Effector memory CD8-positive, alpha-beta T cell (primary cell): ENCODE results near the gene TUFM.

ENCODE experiments used
- ATAC-seq: fragments of 150-1000 bp; cut with Tn5 transposase; replicated peaks from 2 replicates; pipeline ENCODE4 v1.10.0; 2021; ENCODE audit warnings: mild to moderate bottlenecking, moderate library complexity
- DNase-seq, 3 experiments: peaks; one replicate each; pipeline ENCODE4 v3.0.0; 2021
- H3K27ac Mint-ChIP-seq, 2 donors: one replicate each; pipeline ENCODE4 v1.8.0; 2022; ENCODE audit warnings: mild to moderate bottlenecking in 2 of 2, mixed read lengths in 2 of 2, moderate library complexity in 2 of 2
- H3K27me3 Mint-ChIP-seq, 2 donors: one replicate each; pipeline ENCODE4 v1.8.0; 2022; ENCODE audit warnings: mixed read lengths in 2 of 2
- H3K36me3 Mint-ChIP-seq: one replicate; pipeline ENCODE4 v1.8.0; 2022; ENCODE audit warnings: mild to moderate bottlenecking, moderate library complexity, mixed read lengths; ENCODE audit not compliant: insufficient read depth
- H3K4me1 Mint-ChIP-seq, 2 donors: one replicate each; pipeline ENCODE4 v1.8.0; 2022; ENCODE audit warnings: low read depth in 2 of 2, mixed read lengths in 2 of 2
- H3K4me3 Mint-ChIP-seq, 2 donors: one replicate each; pipeline ENCODE4 v1.8.0; 2022; ENCODE audit warnings: mild to moderate bottlenecking in 2 of 2, mixed read lengths in 2 of 2, moderate library complexity in 2 of 2
- H3K9me3 Mint-ChIP-seq, 2 donors: one replicate each; pipeline ENCODE4 v1.8.0; 2022; ENCODE audit warnings: mixed read lengths in 2 of 2

TUFM gene

GRCh38 chr16:28842696-28843095, 3.5 kb downstream of the TUFM start:
- no peak for DNase-seq
- ATAC-seq, result no peak
- Mint-ChIP-seq H3K9me3 (no peaks in the 10 kb centered on the region), H3K4me1 (peaks cover 28 to 30% of the 10 kb centered on the region in 2 donors), H3K27ac (no peak overlapping the region), H3K36me3 (peaks cover 45% of the 10 kb centered on the region), H3K4me3 (no peak overlapping the region), H3K27me3 (no peaks in the 10 kb centered on the region)

GRCh38 chr16:28839899-28840298, 6.2 kb downstream of the TUFM start:
- Mint-ChIP-seq H3K9me3 (no peaks in the 10 kb centered on the region), H3K36me3 (peaks cover 62% of the 10 kb centered on the region), H3K27me3 (no peaks in the 10 kb centered on the region), H3K27ac (no peak overlapping the region), H3K4me3 (peak overlapping the region in 1 of 2 donors; percentile 27), H3K4me1 (peaks cover 7 to 8% of the 10 kb centered on the region in 2 donors)
- DNase-seq (no peak), ATAC-seq (no peak)

DNA sequence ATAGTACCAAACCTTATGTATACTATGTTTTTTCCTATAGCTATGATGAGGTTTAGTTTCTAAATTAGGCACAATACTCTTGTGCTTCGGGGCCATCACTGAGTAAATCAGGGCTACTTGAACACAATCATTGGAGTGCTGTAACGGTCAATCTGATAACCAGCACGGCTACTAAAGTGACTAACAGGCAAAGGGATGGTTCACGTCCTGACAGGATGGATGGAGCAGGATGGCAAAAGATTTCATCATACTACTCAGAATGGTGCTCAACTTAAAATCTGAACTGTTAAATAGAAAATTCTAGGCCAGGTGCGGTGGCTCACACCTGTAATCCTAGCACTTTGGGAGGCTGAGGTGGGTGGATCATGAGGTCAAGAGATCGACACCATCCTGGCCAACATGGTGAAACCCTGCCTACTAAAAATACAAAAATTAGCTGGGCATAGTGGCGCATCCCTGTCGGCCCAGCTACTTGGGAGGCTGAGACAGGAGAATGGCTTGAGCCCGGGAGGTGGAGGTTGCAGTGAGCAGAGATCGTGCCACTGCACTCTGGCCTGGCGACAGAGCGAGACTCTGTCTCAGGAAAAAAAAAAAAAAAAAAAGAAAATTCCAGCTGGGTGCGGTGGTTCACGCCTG, 7.0 kb downstream of the TUFM start:
- peak overlapping the region; percentile 46 to 54 for H3K27ac Mint-ChIP-seq
- no peaks in the 10 kb centered on the region for H3K27me3 Mint-ChIP-seq
- ATAC-seq, result no peak
- H3K4me1 Mint-ChIP-seq, result peaks cover under 1 to 4% of the 10 kb centered on the region in 2 donors
- no peak overlapping the region for H3K4me3 Mint-ChIP-seq
- H3K36me3 Mint-ChIP-seq, result peaks cover 66% of the 10 kb centered on the region
- H3K9me3 Mint-ChIP-seq, result no peaks in the 10 kb centered on the region
- no peak for DNase-seq

DNA sequence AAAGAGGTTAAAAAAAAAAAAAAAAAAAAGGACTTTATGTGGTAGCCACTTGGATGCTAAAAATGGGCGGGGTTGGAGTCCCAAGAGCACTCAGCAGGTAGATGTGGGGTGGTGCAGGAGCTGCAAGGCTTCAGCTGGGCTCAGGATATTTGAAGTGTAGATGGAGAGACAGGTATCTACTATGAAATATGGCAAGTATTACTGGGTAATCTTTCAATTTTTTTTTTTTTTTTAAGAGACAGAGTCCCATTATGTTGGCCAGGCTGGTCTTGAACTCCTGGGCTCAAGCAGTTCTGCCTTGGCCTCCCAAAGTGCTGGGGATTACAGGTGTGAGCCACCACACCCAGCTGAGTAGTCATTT, 7.6 kb downstream of the TUFM start:
- H3K36me3 Mint-ChIP-seq, result peaks cover 72% of the 10 kb centered on the region
- peaks cover 0 to 4% of the 10 kb centered on the region in 2 donors for H3K4me1 Mint-ChIP-seq
- ATAC-seq (peak; percentile 24), DNase-seq (no peak)
- no peak overlapping the region for H3K4me3 Mint-ChIP-seq
- H3K9me3 Mint-ChIP-seq, result no peaks in the 10 kb centered on the region
- H3K27me3 Mint-ChIP-seq, result no peaks in the 10 kb centered on the region
- H3K27ac Mint-ChIP-seq, result peak overlapping the region in 1 of 2 donors; percentile 54

DNA sequence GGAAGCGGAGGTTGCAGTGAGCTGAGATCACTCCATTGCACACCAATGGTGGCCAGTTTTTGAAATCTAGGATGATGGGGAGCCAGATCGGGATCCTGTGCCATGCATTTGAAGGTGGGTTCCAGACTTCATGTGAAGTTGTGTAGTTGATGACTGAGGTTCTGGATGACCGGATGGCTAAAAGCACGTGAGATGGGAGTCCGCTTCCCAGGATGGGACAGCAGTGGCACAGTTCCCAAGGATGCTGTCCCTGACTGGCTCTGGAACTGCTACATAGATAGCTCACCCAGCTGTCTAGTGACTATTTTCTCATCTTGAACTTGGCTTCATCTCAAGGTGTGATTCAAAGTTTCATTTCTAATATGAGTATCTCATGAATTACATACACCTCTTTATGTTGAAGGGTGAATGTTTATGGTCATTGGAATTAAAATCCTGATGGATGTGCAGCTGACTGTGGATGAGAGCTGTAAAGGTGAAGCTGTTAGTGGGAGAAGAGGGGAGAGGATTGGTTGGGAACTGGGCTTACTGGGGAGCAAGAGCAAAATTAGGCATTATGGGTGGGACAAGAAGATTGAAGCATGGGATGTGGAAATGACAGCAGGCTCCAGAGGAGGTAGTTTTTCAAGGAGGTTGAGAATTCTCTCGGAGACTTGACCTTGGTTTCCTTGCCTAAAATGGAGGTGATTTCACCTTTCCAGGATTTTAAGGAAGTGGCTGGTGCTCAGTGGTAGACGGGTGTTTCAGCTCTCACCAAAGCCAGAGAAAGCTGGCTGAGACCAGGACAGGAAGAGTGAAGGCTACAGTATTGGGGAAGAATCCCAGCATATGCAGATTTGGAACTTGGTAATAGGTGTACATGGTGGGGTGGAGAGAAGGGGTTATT, 8.2 kb downstream of the TUFM start:
- Mint-ChIP-seq H3K27ac (peak overlapping the region in 1 of 2 donors; percentile 54), H3K9me3 (no peaks in the 10 kb centered on the region), H3K4me3 (no peak overlapping the region), H3K27me3 (no peaks in the 10 kb centered on the region), H3K4me1 (peaks cover under 1 to 2% of the 10 kb centered on the region in 2 donors), H3K36me3 (peaks cover 76% of the 10 kb centered on the region)
- no peak for DNase-seq
- ATAC-seq, result no peak

DNA sequence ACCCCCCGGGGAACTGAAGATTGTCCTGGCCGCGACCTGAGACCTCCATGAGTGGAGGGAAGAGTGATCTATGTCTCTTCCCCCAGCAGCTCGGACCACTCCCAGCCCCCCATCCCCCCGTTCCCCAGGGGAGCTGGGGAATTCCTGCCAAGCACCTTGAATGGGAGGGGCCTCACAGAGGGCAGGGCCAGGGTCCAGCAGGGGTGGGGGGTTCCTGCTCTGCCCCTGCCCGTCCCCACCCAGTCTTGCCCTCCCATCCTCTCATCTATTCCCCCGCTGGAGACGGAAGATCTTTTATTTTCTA, 9.4 kb downstream of the TUFM start:
- peak overlapping the region; percentile 31 to 88 for H3K27ac Mint-ChIP-seq
- no peak for ATAC-seq

GRCh38 chr16:28835864-28836760, 10.0 kb downstream of the TUFM start:
- peak overlapping the region; percentile 31 to 88 for H3K27ac Mint-ChIP-seq
- peaks cover 83% of the 10 kb centered on the region for H3K36me3 Mint-ChIP-seq
- no peak for ATAC-seq

More for the DNA sequence above, 9.4 kb downstream of the TUFM start:
- Mint-ChIP-seq H3K36me3 (peaks cover 83% of the 10 kb centered on the region), H3K27me3 (no peaks in the 10 kb centered on the region), H3K4me1 (peaks cover 2 to 5% of the 10 kb centered on the region in 2 donors), H3K4me3 (no peak overlapping the region), H3K9me3 (no peaks in the 10 kb centered on the region)
- DNase-seq, result no peak

DNA sequence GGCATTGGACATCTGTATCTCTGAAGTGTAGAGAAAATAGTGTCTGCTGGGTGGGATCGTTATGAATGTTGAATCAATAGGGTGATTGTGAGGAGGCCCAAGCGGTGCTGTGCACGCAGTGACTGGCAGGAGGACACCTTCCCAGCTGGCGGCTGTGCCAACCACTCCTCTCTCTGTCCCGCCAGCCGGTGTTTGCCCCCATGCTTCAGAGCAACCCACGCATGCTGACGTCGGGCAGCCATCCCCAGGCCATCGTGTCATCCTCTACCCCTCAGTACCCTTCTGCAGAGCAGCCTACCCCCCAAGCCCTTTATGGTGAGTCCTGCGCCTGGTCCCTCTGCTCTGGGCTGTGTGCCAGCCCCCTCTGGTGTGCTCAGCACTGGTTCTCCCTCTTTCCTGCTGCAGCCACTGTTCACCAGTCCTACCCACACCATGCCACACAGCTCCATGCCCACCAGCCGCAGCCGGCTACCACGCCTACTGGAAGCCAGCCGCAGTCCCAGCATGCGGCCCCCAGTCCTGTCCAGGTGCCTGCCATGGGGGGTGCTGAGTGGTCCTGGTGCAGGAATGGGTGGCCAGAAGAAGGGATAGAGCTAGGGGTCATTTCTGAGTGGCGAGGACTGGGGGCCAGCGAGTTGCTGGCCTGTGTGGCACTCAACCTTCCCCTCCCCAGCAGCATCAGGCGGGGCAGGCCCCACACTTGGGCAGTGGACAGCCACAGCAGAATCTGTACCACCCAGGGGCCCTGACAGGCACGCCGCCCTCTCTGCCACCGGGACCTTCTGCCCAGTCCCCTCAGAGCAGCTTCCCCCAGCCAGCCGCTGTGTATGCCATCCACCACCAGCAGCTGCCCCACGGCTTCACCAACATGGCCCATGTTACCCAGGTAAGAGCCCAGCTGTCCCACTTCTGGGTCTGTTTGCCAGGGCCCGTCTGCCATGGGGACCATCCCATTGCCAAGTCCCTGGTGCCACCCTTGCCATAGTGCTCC, 11.0 kb downstream of the TUFM start:
- ATAC-seq, result no peak
- H3K9me3 Mint-ChIP-seq, result no peaks in the 10 kb centered on the region
- DNase-seq, result no peak
- H3K4me3 Mint-ChIP-seq, result no peak overlapping the region
- no peaks in the 10 kb centered on the region for H3K27me3 Mint-ChIP-seq
- H3K27ac Mint-ChIP-seq, result peak overlapping the region; percentile 42 to 88
- peaks cover 2 to 9% of the 10 kb centered on the region in 2 donors for H3K4me1 Mint-ChIP-seq
- H3K36me3 Mint-ChIP-seq, result peaks cover 87% of the 10 kb centered on the region

More at GRCh38 chr16:28835864-28836760, 10.0 kb downstream of the TUFM start:
- no peaks in the 10 kb centered on the region for H3K9me3 Mint-ChIP-seq
- peaks cover 2 to 6% of the 10 kb centered on the region in 2 donors for H3K4me1 Mint-ChIP-seq
- no peaks in the 10 kb centered on the region for H3K27me3 Mint-ChIP-seq
- DNase-seq, result no peak
- no peak overlapping the region for H3K4me3 Mint-ChIP-seq

DNA sequence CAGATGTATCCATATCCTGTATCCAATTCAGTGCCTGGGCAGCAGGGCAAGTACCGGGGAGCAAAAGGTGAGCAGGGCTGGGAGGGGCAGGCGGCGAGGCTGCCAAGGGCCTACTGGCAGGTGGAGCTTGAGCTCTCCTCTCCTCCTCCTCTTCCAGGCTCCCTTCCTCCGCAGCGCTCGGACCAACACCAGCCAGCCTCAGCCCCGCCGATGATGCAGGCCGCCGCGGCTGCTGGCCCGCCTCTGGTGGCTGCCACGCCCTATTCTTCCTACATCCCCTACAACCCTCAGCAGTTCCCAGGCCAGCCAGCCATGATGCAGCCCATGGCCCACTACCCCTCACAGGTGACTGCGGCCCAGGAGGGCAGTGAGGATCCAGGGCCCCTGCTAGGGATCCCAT, 11.8 kb downstream of the TUFM start:
- H3K27ac Mint-ChIP-seq, result peak overlapping the region; percentile 42 to 88
- no peak for DNase-seq
- no peak overlapping the region for H3K4me3 Mint-ChIP-seq
- no peaks in the 10 kb centered on the region for H3K27me3 Mint-ChIP-seq
- H3K4me1 Mint-ChIP-seq, result peaks cover 2 to 9% of the 10 kb centered on the region in 2 donors
- ATAC-seq, result no peak
- H3K9me3 Mint-ChIP-seq, result no peaks in the 10 kb centered on the region
- peaks cover 93% of the 10 kb centered on the region for H3K36me3 Mint-ChIP-seq

DNA sequence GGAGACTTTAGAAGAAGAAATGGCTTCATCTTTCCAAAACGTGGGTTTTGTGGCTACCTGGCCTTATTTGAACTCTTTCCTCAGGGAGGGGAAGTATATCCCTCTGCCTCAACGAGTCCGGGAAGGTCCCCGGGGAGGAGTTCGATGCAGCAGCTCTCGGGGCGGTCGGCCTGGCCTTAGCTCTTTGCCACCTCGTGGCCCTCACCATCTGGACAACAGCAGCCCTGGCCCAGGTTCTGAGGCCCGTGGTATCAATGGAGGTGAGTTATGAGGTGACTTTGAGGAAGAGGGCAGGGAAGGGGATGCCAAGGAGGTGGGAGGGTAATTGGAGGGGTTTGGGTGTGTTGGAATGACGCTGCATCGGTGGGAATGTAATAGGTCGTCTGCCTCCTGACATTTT, 15.6 kb downstream of the TUFM start:
- Mint-ChIP-seq H3K4me3 (no peak overlapping the region), H3K9me3 (no peaks in the 10 kb centered on the region), H3K27me3 (no peaks in the 10 kb centered on the region), H3K27ac (peak overlapping the region in 1 of 2 donors; percentile 35), H3K4me1 (peaks cover 7 to 23% of the 10 kb centered on the region in 2 donors), H3K36me3 (peaks cover 99% of the 10 kb centered on the region)
- no peak for ATAC-seq
- no peak for DNase-seq

GRCh38 chr16:28829747-28830146, 16.4 kb downstream of the TUFM start:
- DNase-seq (no peak), ATAC-seq (no peak)
- peaks cover 99% of the 10 kb centered on the region for H3K36me3 Mint-ChIP-seq
- no peak overlapping the region for H3K4me3 Mint-ChIP-seq
- H3K9me3 Mint-ChIP-seq, result no peaks in the 10 kb centered on the region
- H3K27me3 Mint-ChIP-seq, result no peaks in the 10 kb centered on the region
- peak overlapping the region in 1 of 2 donors; percentile 35 for H3K27ac Mint-ChIP-seq
- peaks cover 12 to 30% of the 10 kb centered on the region in 2 donors for H3K4me1 Mint-ChIP-seq

DNA sequence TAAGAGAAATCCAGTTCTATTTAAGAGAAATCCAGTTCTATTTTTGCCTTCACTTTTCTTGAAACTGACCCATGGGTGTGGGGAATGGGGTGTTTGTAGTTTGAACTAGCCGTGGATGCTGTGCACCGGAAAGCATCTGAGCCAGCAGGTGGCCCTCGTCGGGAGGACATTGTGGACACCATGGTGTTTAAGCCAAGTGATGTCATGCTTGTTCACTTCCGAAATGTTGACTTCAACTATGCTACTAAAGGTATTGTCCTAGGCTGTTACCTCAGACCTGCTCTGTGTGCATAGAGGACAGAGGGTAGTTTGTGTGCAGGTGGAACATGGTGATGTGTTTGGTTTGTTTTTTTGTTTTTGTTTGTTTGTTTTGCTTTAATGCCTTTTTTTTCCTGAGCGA, 20.0 kb downstream of the TUFM start:
- Mint-ChIP-seq H3K27me3 (no peaks in the 10 kb centered on the region), H3K36me3 (peaks cover 77% of the 10 kb centered on the region), H3K9me3 (no peaks in the 10 kb centered on the region), H3K4me3 (peak overlapping the region in 1 of 2 donors; percentile 29), H3K27ac (peak overlapping the region; percentile 95 to 99), H3K4me1 (peaks cover 20 to 40% of the 10 kb centered on the region in 2 donors)
- ATAC-seq (no peak), DNase-seq (no peak)
